ENCODE data around the gene ARHGAP12. TPM values are rescaled to one million over a fixed set of nuclear protein-coding genes. Genes with fewer than 3 reads are reported as not detected.

The ARHGAP12 gene
- total RNA-seq, 1 experiment from 2014 or later = 39.5 TPM

DNA sequence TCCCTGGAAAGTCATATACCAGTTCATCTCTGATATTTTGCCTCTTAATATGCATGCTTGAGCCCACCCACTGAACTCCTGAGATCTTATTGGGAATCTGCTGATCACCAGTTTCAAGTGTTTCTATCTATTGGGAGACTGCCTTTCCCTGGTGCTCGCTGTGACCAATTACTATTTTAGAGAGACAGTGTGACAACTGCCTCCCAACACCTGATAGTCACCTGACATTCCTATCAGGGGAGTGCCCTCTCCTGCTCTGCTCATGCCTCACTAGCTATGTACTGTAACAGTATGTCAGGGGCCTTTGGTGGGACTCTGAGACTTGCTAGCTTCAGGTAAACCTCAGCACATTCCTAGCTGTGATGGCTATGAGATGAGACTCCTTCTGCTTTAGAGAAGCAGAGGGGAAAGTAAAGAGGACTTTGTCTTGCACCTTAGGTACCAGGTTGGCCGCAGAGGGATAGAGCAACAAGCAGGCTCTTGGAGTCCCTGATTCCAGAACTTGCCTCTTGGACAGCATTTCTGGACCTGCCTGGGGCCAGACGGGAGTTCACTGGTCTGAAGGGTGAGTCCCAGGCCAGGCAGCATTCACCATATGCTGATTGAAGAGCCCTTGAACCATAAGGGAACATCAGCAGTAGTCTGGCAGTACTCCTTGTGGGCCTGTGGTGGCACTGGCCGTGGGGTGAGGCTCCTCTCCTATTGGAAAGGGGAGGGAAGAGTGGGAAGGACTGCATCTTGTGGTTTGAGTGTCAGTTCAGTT is 34.4 kb upstream of the ARHGAP12 start:
- Mint-ChIP-seq H3K27ac (peak overlapping the region; percentile 57; the same call in 1 of the 2 replicates), H3K36me3 (no peaks in the 10 kb centered on the region), H3K27me3 (ENCODE audit: low read depth) (no peaks in the 10 kb centered on the region), H3K4me3 (no peak overlapping the region), H3K4me1 (peaks cover 3% of the 10 kb centered on the region; the same call in 1 of the 2 replicates), H3K9me3 (no peaks in the 10 kb centered on the region)
- no peak for DNase-seq (ENCODE audit: low spot score)
- ATAC-seq = peak; percentile 28
- TF ChIP-seq JAZF1 (CRISPR knock-in tag; IDR thresholded peaks at IDR 0.05) = no peak
- TF ChIP-seq, protein P1, sequence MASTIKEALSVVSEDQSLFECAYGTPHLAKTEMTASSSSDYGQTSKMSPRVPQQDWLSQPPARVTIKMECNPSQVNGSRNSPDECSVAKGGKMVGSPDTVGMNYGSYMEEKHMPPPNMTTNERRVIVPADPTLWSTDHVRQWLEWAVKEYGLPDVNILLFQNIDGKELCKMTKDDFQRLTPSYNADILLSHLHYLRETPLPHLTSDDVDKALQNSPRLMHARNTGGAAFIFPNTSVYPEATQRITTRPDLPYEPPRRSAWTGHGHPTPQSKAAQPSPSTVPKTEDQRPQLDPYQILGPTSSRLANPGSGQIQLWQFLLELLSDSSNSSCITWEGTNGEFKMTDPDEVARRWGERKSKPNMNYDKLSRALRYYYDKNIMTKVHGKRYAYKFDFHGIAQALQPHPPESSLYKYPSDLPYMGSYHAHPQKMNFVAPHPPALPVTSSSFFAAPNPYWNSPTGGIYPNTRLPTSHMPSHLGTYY (CRISPR knock-in tag; IDR thresholded peaks at IDR 0.05) = no peak
- TF ChIP-seq SMAD3 (CRISPR knock-in tag; IDR thresholded peaks at IDR 0.05; ENCODE audit: borderline replicate concordance) = no peak
- CTCF ChIA-PET = interaction anchor here (0.8 kb wide), 1 partner anchor 126 kb away, joined by 3 read pairs; no protein-coding TSS in a partner anchor
- POLR2A ChIA-PET = no interaction called here

DNA sequence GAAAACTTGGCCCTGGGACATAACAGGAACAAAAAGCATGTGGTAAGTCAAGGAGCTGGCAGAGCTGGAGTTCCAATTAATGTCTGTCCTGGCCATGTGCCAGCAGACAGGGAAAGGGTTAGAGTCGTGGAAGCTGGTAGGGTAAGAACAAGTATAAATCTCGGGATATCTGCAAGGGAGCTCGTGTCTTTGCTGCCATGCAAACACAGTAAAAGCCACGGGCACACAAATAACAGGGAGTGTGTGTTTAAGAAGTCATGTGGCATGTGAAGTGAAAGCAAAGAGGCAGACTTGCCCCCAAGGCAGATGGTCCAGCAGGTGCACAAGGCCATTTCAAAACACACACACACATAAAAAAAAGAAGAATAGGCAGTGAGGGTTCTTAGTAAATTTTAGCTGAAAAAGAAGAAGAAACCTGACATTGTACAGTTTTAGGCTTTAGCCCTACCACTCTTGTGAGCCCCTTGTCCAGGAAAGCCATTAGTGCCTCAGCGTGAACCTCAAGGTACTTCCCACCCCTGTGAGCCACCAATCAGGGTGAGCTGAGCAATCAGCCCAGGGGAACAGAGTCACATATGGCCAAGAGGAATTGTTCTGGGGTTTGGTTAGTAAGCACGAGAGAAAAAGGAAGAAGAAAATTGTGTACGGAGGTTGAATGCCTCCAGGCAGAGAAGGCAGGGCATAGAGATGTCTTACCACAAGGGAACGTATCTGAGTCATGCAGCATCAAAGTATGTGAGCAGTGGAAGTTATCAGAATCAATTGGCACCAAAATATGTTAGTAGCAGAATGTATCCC is 32.8 kb upstream of the ARHGAP12 start:
- ChIA-PET POLR2A (no interaction called here), CTCF (no interaction called here)
- no peak for DNase-seq (ENCODE audit: low spot score)
- peaks cover 3% of the 10 kb centered on the region; the same call in 1 of the 2 replicates for H3K4me1 Mint-ChIP-seq
- H3K27me3 Mint-ChIP-seq (ENCODE audit: low read depth) = no peaks in the 10 kb centered on the region
- no peak overlapping the region for H3K4me3 Mint-ChIP-seq
- no peak for ATAC-seq
- no peak overlapping the region for H3K27ac Mint-ChIP-seq
- H3K36me3 Mint-ChIP-seq = peaks cover 1% of the 10 kb centered on the region; the same call in 1 of the 2 replicates
- TF ChIP-seq GABPB1 (CRISPR knock-in tag; IDR thresholded peaks at IDR 0.05) (no peak), GTF2I (CRISPR knock-in tag; conservative IDR thresholded peaks at IDR 0.05) (no peak), ZNF121 (CRISPR knock-in tag; IDR thresholded peaks at IDR 0.05) (no peak), ZNF138 (CRISPR knock-in tag; conservative IDR thresholded peaks at IDR 0.05) (no peak), ZNF396 (CRISPR knock-in tag; IDR thresholded peaks at IDR 0.05; ENCODE audit: borderline replicate concordance) (no peak), GRHL2 (CRISPR knock-in tag; IDR thresholded peaks at IDR 0.05; ENCODE audit: insufficient replicate concordance, severe bottlenecking) (no peak), FOXJ3 (CRISPR knock-in tag; IDR thresholded peaks at IDR 0.05; ENCODE audit: borderline replicate concordance) (no peak), JUN (CRISPR knock-in tag; IDR thresholded peaks at IDR 0.05) (no peak)
- TF ChIP-seq, protein P2, sequence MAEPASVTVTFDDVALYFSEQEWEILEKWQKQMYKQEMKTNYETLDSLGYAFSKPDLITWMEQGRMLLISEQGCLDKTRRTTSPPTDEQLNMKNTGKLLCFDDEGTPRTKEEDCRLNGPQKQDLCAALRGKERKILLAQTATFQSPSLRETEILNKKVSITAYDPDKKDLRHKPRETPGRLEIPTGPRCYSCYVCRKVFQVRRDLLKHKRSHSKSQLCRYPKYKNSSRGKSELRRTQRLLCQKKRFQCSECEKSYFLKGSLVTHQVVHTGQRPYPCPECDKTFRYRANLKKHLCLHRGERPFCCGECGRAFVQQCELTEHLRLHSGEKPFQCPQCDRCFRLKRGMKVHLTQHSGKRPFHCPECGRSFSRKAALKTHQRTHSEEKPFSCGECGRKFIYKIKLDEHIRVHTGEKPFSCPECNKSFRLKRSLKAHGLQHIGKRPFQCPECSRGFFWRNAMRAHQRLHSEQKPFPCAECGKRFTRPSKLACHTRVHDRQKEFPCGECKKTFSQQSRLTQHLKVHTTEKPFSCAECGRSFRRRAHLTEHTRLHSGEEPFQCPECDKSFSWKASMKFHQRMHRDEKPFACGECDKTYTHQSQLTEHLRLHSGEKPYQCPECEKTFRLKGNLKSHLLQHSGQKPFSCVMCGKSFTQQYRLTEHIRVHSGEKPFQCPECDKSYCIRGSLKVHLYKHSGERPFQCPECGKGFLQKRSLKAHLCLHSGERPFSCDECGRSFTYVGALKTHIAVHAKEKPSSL (CRISPR knock-in tag; conservative IDR thresholded peaks at IDR 0.05) = no peak
- H3K9me3 Mint-ChIP-seq = peaks cover 1% of the 10 kb centered on the region; the same call in 1 of the 2 replicates

DNA sequence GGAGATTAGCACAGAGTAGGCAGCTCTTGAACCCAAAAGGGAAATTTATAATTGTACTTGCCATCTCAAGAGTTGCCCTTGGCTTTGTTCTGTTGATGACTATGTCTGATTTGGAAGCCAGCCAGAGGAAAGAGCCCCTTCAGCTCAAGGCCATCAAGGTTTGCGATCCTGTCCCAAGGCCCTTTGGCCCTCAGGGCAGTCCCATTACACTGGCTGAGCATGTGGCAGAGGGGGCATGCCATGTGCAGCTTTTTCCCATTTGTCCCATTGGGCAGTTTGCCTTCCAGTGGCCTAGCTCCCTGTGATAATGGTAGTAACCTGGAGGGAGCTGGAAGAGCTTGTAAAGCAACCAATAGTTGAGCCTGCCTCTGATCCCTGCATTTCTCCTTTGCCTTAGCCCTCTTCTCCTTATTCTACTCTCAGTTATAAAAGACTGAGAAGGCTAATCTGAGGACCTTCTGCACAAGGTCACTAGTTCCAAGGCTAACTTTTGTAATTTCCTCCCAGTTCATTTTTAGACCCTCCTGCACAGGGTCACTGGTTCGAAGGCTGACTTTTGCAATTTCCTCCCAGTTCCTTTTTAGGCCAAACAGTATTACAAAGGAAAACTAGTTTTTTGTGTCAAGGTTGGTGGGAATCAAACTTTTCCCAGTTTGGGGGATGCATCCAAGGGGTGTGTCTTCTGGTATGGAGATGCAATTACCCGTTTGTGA is 31.0 kb upstream of the ARHGAP12 start:
- H3K4me1 Mint-ChIP-seq = peaks cover 3% of the 10 kb centered on the region; the same call in 1 of the 2 replicates
- TF ChIP-seq, protein P3, sequence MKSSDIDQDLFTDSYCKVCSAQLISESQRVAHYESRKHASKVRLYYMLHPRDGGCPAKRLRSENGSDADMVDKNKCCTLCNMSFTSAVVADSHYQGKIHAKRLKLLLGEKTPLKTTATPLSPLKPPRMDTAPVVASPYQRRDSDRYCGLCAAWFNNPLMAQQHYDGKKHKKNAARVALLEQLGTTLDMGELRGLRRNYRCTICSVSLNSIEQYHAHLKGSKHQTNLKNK (CRISPR knock-in tag; IDR thresholded peaks at IDR 0.05) = no peak
- TF ChIP-seq SMAD4 (CRISPR knock-in tag; IDR thresholded peaks at IDR 0.05) = no peak
- TF ChIP-seq ELF4 (CRISPR knock-in tag; IDR thresholded peaks at IDR 0.05; ENCODE audit: low read depth) = no peak
- no peak for TF ChIP-seq ZNF416 (CRISPR knock-in tag; IDR thresholded peaks at IDR 0.05)
- no peak for TF ChIP-seq GABPB1 (CRISPR knock-in tag; IDR thresholded peaks at IDR 0.05)
- no peak for TF ChIP-seq RORB (CRISPR knock-in tag; IDR thresholded peaks at IDR 0.05)
- TF ChIP-seq KAT7 (CRISPR knock-in tag; IDR thresholded peaks at IDR 0.05; ENCODE audit: borderline replicate concordance) = no peak
- no peak for TF ChIP-seq ZNF219 (CRISPR knock-in tag; IDR thresholded peaks at IDR 0.05; ENCODE audit: borderline replicate concordance)
- no peak for TF ChIP-seq TEAD1 (CRISPR knock-in tag; IDR thresholded peaks at IDR 0.05)
- no peak for TF ChIP-seq SMAD3 (CRISPR knock-in tag; IDR thresholded peaks at IDR 0.05; ENCODE audit: borderline replicate concordance)
- no peak for TF ChIP-seq ZBTB21 (CRISPR knock-in tag; IDR thresholded peaks at IDR 0.05; ENCODE audit: borderline replicate concordance)
- TF ChIP-seq FOXK1 (CRISPR knock-in tag; IDR thresholded peaks at IDR 0.05) = no peak
- no peak for TF ChIP-seq ZNF263 (CRISPR knock-in tag; IDR thresholded peaks at IDR 0.05; ENCODE audit: low read depth)
- no peak for TF ChIP-seq JAZF1 (CRISPR knock-in tag; IDR thresholded peaks at IDR 0.05)
- peaks cover 11% of the 10 kb centered on the region for H3K36me3 Mint-ChIP-seq
- ATAC-seq (no peak), DNase-seq (ENCODE audit: low spot score) (no peak)
- no peak overlapping the region for H3K27ac Mint-ChIP-seq
- CTCF ChIA-PET = no interaction called here
- H3K4me3 Mint-ChIP-seq = no peak overlapping the region
- POLR2A ChIA-PET = no interaction called here
- no peaks in the 10 kb centered on the region for H3K27me3 Mint-ChIP-seq (ENCODE audit: low read depth)
- H3K9me3 Mint-ChIP-seq = peaks cover 20% of the 10 kb centered on the region
